ENCODE results near the gene CA11.

DNA sequence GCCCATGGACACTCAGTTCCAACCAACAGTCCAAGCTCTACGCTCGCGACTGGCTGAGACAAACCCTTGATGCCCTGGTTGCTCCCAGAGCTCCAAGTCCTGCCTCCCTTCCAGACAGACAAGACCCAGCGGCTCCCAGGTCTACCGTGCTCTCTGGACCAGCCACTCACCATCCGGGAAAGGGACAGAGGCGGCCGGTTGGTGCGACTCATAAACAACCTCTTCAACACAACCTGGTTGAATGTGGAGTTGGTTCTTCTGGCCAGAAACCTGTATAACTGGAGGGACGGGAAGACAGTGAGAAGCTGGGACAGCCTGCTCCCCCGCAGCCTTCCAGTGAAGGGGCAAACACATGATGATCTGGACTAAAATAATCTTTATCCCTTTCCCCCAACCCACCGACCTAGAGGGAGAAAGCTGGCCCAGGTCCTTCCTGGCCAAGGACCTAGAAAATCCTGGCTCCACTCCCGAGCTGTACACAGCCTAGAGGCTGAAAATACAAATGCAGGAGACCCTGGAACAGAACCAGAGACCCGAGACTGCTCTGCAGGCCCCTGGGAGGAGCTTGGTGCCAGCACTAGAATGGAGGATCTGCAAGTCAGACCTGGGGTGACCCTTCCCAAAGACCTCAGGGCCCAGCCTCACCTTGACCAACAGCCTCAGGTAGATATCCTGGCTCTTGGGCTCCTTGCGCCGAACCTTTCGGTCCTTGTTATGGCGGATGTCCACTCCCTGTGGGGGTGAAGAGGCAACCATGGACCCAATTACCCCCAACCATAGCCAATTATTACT lies 28.6 kb downstream of the CA11 start:
- TF ChIP-seq, protein P1, sequence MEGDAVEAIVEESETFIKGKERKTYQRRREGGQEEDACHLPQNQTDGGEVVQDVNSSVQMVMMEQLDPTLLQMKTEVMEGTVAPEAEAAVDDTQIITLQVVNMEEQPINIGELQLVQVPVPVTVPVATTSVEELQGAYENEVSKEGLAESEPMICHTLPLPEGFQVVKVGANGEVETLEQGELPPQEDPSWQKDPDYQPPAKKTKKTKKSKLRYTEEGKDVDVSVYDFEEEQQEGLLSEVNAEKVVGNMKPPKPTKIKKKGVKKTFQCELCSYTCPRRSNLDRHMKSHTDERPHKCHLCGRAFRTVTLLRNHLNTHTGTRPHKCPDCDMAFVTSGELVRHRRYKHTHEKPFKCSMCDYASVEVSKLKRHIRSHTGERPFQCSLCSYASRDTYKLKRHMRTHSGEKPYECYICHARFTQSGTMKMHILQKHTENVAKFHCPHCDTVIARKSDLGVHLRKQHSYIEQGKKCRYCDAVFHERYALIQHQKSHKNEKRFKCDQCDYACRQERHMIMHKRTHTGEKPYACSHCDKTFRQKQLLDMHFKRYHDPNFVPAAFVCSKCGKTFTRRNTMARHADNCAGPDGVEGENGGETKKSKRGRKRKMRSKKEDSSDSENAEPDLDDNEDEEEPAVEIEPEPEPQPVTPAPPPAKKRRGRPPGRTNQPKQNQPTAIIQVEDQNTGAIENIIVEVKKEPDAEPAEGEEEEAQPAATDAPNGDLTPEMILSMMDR (IDR thresholded peaks at IDR 0.05; ENCODE audit: low read depth, low read length): peak; percentile 1
- no peak for TF ChIP-seq POLR2A (IDR thresholded peaks at IDR 0.05; ENCODE audit: extremely low read depth, insufficient read length)

All from NB4 (cell line).